Bronchial epithelial cell (primary cell): ENCODE data around the gene SERPINI1. TPM values are rescaled to one million over a fixed set of nuclear protein-coding genes. Genes with fewer than 3 reads are reported as not detected.

ENCODE experiments used
- DNase-seq: peaks from one replicate; pipeline ENCODE4 v3.0.0-alpha.2; 2010; ENCODE audit warnings: low read depth
- FAIRE-seq: peaks from 2 replicates; lab custom pipeline; 2011; peaks lifted over from hg19 to GRCh38; lab: Jason Lieb, UNC
- H3K27me3 ChIP-seq: 2 replicates; pipeline ENCODE4 v1.5.1; 2011; ENCODE audit warnings: low read length; ENCODE audit not compliant: control insufficient read depth, insufficient read depth
- H3K36me3 ChIP-seq: 2 replicates; pipeline ENCODE4 v1.5.1; 2011; ENCODE audit warnings: low read length; ENCODE audit not compliant: control insufficient read depth, insufficient read depth
- H3K4me3 ChIP-seq: 2 replicates; pipeline ENCODE4 v1.5.1; 2011; ENCODE audit warnings: mild to moderate bottlenecking, low read depth, low read length, control low read depth
- CTCF ChIP-seq: IDR thresholded peaks from 2 replicates; pipeline ENCODE4 v1.5.1; 2011; ENCODE audit warnings: mild to moderate bottlenecking, moderate library complexity, low read length, control low read depth, inconsistent platforms; ENCODE audit not compliant: insufficient read depth, severe bottlenecking
- total RNA-seq: library from RNA; depleted of rRNA; stranded (reverse); fragments of >200 nt; gene quantifications from 2 replicates; pipeline ENCODE4 v1.2.1, GENCODE V29; 2014

Gene SERPINI1
- total RNA-seq, 1 donor from 2014 or later = 1.8 TPM

GRCh38 chr3:167742338-167742737 lies 6.8 kb downstream of the SERPINI1 start:
- Histone ChIP-seq H3K27me3 (no peaks in the 10 kb centered on the region), H3K4me3 (no peak overlapping the region), H3K36me3 (no peaks in the 10 kb centered on the region)
- FAIRE-seq (no peak), DNase-seq (no peak)
- no peak for TF ChIP-seq CTCF

- FAIRE-seq (no peak), DNase-seq (no peak)
- Histone ChIP-seq H3K36me3 (no peaks in the 10 kb centered on the region), H3K4me3 (no peak overlapping the region), H3K27me3 (no peaks in the 10 kb centered on the region)
- TF ChIP-seq CTCF = no peak
Measured at GRCh38 chr3:167743799-167744198, 8.3 kb downstream of the SERPINI1 start.

GRCh38 chr3:167749209-167749608 lies 13.7 kb downstream of the SERPINI1 start:
- Histone ChIP-seq H3K36me3 (no peaks in the 10 kb centered on the region), H3K27me3 (no peaks in the 10 kb centered on the region), H3K4me3 (no peak overlapping the region)
- no peak for TF ChIP-seq CTCF
- FAIRE-seq (no peak), DNase-seq (no peak)

GRCh38 chr3:167749728-167750127 lies 14.2 kb downstream of the SERPINI1 start:
- H3K4me3 ChIP-seq = no peak overlapping the region
- TF ChIP-seq CTCF = no peak
- no peaks in the 10 kb centered on the region for H3K36me3 ChIP-seq
- H3K27me3 ChIP-seq = no peaks in the 10 kb centered on the region
- no peak for FAIRE-seq
- DNase-seq = no peak

- no peak for TF ChIP-seq CTCF
Measured at GRCh38 chr3:167750272-167750971, 14.9 kb downstream of the SERPINI1 start.

GRCh38 chr3:167754049-167754448 lies 18.5 kb downstream of the SERPINI1 start:
- H3K36me3 ChIP-seq = no peaks in the 10 kb centered on the region

More at GRCh38 chr3:167750272-167750971, 14.9 kb downstream of the SERPINI1 start:
- Histone ChIP-seq H3K27me3 (no peaks in the 10 kb centered on the region), H3K36me3 (no peaks in the 10 kb centered on the region), H3K4me3 (no peak overlapping the region)
- DNase-seq (no peak), FAIRE-seq (no peak)

More at GRCh38 chr3:167754049-167754448, 18.5 kb downstream of the SERPINI1 start:
- no peak for DNase-seq
- Histone ChIP-seq H3K27me3 (no peaks in the 10 kb centered on the region), H3K4me3 (no peak overlapping the region)
- TF ChIP-seq CTCF = no peak
- no peak for FAIRE-seq
